A673 (cell line): ENCODE measurements around the gene STX1B. TPM values are rescaled to one million over a fixed set of nuclear protein-coding genes. Genes with fewer than 3 reads are reported as not detected.

ENCODE experiments used
- BruUV-seq: library from RNA; stranded (reverse); fragments of 400-500 nt; replicated peaks from 2 replicates; lab custom pipeline; 2021; lab: Mats Ljungman, UMichigan
- CTCF ChIA-PET: fragments of 300-600 bp; sonication (Branson Sonifier 250); formaldehyde crosslinking; loops from one replicate; lab custom pipeline; 2022; ENCODE audit warnings: antibody characterized with exemption; lab: Charles Lee
- POLR2A ChIA-PET: fragments of 300-600 bp; sonication (Branson Sonifier 250); formaldehyde crosslinking; loops from one replicate; lab custom pipeline; 2022; ENCODE audit warnings: antibody characterized with exemption; ENCODE audit not compliant: low non-redundant PET; lab: Charles Lee
- DNase-seq: peaks from one replicate; pipeline ENCODE4 v3.0.0-alpha.2; 2015; ENCODE audit warnings: low spot score
- H3K27ac ChIP-seq: fragments of 200-600 bp; sonication (generic); 2 replicates; pipeline ENCODE4 v1.5.1; 2016; ENCODE audit warnings: mixed run types, low read depth, mild to moderate bottlenecking, mixed read lengths, antibody characterized with exemption, low read length; ENCODE audit not compliant: poor library complexity, severe bottlenecking
- H3K27me3 ChIP-seq: fragments of 200-600 bp; sonication (generic); replicated peaks from 2 replicates; pipeline ENCODE4 v1.6.1; 2017; ENCODE audit warnings: mixed run types, low read depth, mild to moderate bottlenecking, mixed read lengths, antibody characterized with exemption, low read length; ENCODE audit not compliant: insufficient read depth, poor library complexity
- H3K36me3 ChIP-seq: fragments of 200-600 bp; sonication (generic); 2 replicates; pipeline ENCODE4 v1.6.1; 2016; ENCODE audit warnings: mixed run types, mild to moderate bottlenecking, mixed read lengths, antibody characterized with exemption, low read length; ENCODE audit not compliant: insufficient read depth, poor library complexity, severe bottlenecking
- H3K4me1 ChIP-seq: fragments of 200-600 bp; sonication (generic); 2 replicates; pipeline ENCODE4 v1.6.1; 2017; ENCODE audit warnings: mixed run types, mild to moderate bottlenecking, mixed read lengths, antibody characterized with exemption, low read length; ENCODE audit not compliant: insufficient read depth, poor library complexity, severe bottlenecking
- H3K4me3 ChIP-seq: fragments of 200-600 bp; sonication (generic); 2 replicates; pipeline ENCODE4 v1.5.1; 2016; ENCODE audit warnings: low read depth, mixed run types, mild to moderate bottlenecking, mixed read lengths, low read length; ENCODE audit not compliant: poor library complexity, severe bottlenecking
- H3K9me3 ChIP-seq: fragments of 200-600 bp; sonication (generic); 2 replicates; pipeline ENCODE4 v1.6.1; 2016; ENCODE audit warnings: mixed run types, low read depth, mild to moderate bottlenecking, mixed read lengths, antibody characterized with exemption, low read length; ENCODE audit not compliant: poor library complexity, severe bottlenecking
- EZH2 ChIP-seq: fragments of 200-600 bp; sonication (generic); IDR thresholded peaks from 2 replicates; pipeline ENCODE4 v1.6.1; 2017; ENCODE audit warnings: borderline replicate concordance, low read depth, mild to moderate bottlenecking, mixed read lengths, antibody characterized with exemption, low read length; ENCODE audit not compliant: poor library complexity, severe bottlenecking
- intact Hi-C: fragments of 100-400 bp; cut with micrococcal nuclease; formaldehyde crosslinking; loops from one replicate; pipeline ENCODE4 v1.10.0; 2022; ENCODE audit not compliant: unreplicated experiment
- total RNA-seq: library from RNA; stranded (reverse); gene quantifications from 2 replicates; pipeline ENCODE4 v1.2.3, GENCODE V29; 2021
- TF ChIP-seq, protein P1 (sequence below): fragments of 300-800, 200-600 bp; sonication (generic); conservative IDR thresholded peaks from 2 replicates; pipeline ENCODE4 v1.5.1; 2017; ENCODE audit warnings: low read depth, mild to moderate bottlenecking, antibody characterized with exemption, low read length, moderate library complexity, mixed read lengths

The STX1B gene
- total RNA-seq, 1 experiment from 2014 or later = 0.62 TPM

DNA sequence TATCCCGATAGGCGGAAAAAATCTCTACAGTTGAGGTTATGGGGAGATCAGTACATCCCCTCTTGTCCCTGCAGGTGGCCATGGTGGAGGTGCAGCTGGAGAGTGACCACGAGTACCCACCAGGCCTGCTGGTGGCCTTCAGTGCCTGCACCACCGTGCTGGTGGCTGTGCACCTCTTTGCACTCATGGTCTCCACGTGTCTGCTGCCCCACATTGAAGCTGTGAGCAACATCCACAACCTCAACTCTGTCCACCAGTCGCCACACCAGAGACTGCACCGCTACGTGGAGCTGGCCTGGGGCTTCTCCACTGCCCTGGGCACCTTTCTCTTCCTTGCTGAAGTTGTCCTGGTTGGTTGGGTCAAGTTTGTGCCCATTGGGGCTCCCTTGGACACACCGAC is 57.3 kb downstream of the STX1B start:
- peaks cover 1% of the 10 kb centered on the region for H3K4me1 ChIP-seq
- no peaks in the 10 kb centered on the region for H3K27me3 ChIP-seq
- ChIA-PET CTCF (interaction anchor here (1.0 to 1.3 kb wide), 4 partner anchors 11 to 189 kb away, joined by 3 to 4 read pairs (median 3); no protein-coding TSS in a partner anchor), POLR2A (no interaction called here)
- intact Hi-C loops = loop anchor here (2.0 to 10.0 kb wide), 4 partner anchors 142 to 912 kb away; partner anchors contain the start of genes VKORC1 and ZNF843
- DNase-seq = no peak
- BruUV-seq = no TSS peak
- H3K27ac ChIP-seq = no peak overlapping the region
- TF ChIP-seq EZH2 = no peak
- TF ChIP-seq, protein P1, sequence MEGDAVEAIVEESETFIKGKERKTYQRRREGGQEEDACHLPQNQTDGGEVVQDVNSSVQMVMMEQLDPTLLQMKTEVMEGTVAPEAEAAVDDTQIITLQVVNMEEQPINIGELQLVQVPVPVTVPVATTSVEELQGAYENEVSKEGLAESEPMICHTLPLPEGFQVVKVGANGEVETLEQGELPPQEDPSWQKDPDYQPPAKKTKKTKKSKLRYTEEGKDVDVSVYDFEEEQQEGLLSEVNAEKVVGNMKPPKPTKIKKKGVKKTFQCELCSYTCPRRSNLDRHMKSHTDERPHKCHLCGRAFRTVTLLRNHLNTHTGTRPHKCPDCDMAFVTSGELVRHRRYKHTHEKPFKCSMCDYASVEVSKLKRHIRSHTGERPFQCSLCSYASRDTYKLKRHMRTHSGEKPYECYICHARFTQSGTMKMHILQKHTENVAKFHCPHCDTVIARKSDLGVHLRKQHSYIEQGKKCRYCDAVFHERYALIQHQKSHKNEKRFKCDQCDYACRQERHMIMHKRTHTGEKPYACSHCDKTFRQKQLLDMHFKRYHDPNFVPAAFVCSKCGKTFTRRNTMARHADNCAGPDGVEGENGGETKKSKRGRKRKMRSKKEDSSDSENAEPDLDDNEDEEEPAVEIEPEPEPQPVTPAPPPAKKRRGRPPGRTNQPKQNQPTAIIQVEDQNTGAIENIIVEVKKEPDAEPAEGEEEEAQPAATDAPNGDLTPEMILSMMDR = no peak
- H3K9me3 ChIP-seq = no peaks in the 10 kb centered on the region
- no peaks in the 10 kb centered on the region for H3K36me3 ChIP-seq
- H3K4me3 ChIP-seq = no peak overlapping the region

DNA sequence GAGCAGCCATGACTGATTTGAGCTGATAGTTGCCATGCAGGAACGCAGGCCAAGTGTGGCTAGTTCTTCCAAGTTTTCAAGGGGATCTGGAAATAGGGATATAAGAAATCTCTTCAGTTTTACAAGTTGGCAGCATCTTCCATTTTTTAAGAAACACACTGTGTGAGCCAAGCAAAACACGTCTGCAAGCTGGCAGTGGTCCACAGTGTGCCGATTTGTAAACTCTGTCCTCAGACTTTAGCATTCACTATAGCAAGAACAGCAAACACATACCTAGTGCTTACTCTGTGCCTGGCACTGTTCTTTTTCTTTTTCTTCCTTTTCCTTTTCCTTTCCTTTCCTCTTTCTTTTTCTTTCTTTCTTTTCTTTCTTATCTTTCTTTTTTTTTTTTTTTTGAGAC is 58.7 kb downstream of the STX1B start:
- no peak for DNase-seq
- H3K4me1 ChIP-seq = peaks cover 7% of the 10 kb centered on the region
- no peaks in the 10 kb centered on the region for H3K27me3 ChIP-seq
- BruUV-seq = no TSS peak
- TF ChIP-seq EZH2 = no peak
- ChIA-PET POLR2A (no interaction called here), CTCF (no interaction called here)
- no peaks in the 10 kb centered on the region for H3K9me3 ChIP-seq
- peaks cover 4% of the 10 kb centered on the region for H3K36me3 ChIP-seq
- intact Hi-C loops = loop anchor here (2.0 to 10.0 kb wide), 4 partner anchors 143 to 913 kb away; partner anchors contain the start of genes VKORC1 and ZNF843
- H3K27ac ChIP-seq = no peak overlapping the region
- no peak overlapping the region for H3K4me3 ChIP-seq

DNA sequence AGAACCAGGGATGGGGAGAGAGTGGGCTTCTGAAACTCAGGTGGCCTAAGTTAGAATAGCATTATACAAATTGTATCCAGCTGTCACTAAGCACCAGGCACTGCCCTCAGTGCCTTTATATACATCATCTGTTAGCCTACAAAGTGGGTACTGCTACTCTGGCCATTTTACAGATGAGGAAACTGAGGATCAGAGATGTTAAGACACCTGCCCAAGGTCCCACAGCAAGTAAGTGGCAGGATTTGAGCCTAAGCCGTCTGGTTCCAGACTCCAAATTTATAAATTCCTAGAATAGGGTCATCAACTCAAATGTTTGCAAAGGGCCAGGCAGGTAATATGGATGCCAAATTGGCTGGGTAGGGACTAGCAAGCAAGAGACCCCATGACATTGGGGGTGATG is 59.2 kb downstream of the STX1B start:
- no peak overlapping the region for H3K4me3 ChIP-seq
- ChIA-PET POLR2A (no interaction called here), CTCF (no interaction called here)
- no TSS peak for BruUV-seq
- no peak overlapping the region for H3K27ac ChIP-seq
- no peak for TF ChIP-seq EZH2
- TF ChIP-seq, protein P1 = no peak
- DNase-seq = no peak
- intact Hi-C loops = loop anchor here (10.0 kb wide), 3 partner anchors 144 to 914 kb away; partner anchors contain the start of gene VKORC1
- H3K4me1 ChIP-seq = peaks cover 7% of the 10 kb centered on the region
- peaks cover 4% of the 10 kb centered on the region for H3K36me3 ChIP-seq
- H3K9me3 ChIP-seq = no peaks in the 10 kb centered on the region
- no peaks in the 10 kb centered on the region for H3K27me3 ChIP-seq

DNA sequence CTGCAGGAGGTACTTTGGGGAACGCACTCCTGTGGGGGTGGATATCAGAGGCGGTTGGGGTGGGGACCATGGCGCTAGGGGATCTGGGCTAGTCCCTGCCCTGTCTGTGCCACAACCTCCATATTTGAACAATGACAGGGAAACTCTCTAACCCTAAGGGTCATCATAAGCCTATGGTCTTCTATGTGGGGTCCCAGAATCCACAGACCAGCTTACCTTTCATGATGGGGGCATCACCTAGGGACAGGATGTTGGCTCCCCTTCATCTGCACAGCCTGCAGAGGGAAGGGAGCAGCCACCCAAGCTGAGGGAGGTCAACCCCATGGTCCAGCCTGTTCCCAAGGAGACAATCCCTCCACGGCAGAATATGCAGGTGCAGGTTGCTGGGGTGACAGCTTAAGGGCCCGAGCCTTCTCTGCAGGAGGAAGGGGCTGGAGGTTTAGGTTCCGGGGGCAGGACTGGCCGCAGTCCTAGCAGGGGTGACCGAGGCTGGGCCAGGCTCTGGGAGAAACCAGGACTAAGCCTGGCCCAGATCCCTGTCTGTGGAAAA is 59.8 kb downstream of the STX1B start:
- CTCF ChIA-PET = no interaction called here
- DNase-seq = no peak
- Histone ChIP-seq H3K27ac (no peak overlapping the region), H3K27me3 (no peaks in the 10 kb centered on the region), H3K36me3 (peaks cover 4% of the 10 kb centered on the region), H3K9me3 (no peaks in the 10 kb centered on the region), H3K4me1 (peaks cover 7% of the 10 kb centered on the region), H3K4me3 (no peak overlapping the region)
- intact Hi-C loops = loop anchor here (10.0 kb wide), 3 partner anchors 144 to 914 kb away; partner anchors contain the start of gene VKORC1
- TF ChIP-seq, protein P1 = no peak
- TF ChIP-seq EZH2 = no peak
- no TSS peak for BruUV-seq
- POLR2A ChIA-PET = no interaction called here
